Kidney glomerular epithelial cell (primary cell): ENCODE data around the gene CERS6.
"Not testable (repeated sequence)": the region's sequence is repeated elsewhere in the genome, so short reads cannot be mapped to it uniquely, and the experiment has no call there.

Experiments used
- DNase-seq: peaks from one replicate; lab custom pipeline; 2025; lab: John Stamatoyannopoulos, UW

The CERS6 gene

DNA sequence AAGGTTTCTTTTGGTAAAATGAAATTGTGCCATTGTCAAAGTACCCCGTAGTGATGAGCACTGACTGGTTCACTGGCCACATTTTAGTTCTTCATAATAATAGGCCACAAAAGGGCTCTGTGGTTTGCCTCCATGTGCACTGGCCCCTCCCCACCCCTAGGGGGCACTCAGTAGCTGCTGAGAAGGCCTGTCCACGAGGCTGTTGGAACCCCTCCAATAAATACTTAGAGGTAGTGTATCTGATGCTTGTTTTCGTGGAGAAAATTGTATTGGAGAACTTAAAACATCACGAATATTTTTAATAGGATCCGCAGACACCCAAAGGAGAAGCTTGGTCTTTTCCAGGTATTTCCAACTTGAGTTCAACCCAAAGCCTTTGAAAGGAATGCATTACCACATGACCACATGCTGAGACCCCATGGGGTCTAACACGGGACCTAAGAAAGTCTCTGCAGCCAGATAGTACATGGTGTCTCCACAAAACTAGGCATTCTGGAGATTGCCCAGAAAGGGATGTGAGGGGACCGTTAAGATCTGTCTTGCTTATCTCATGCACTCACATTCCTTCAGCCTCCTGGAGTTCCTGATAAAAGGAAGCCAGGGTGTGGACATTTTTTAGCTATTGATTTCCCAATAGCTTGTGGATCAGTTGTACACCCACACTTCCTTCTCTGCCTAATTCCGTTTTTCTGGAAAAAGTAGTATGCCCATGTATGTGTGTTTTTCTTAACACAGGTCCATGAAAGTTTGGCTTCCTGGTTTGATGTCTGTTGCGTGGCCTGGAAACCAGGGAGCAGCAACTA, 317.8 kb downstream of the CERS6 start:
- peak; percentile 51 for DNase-seq

DNA sequence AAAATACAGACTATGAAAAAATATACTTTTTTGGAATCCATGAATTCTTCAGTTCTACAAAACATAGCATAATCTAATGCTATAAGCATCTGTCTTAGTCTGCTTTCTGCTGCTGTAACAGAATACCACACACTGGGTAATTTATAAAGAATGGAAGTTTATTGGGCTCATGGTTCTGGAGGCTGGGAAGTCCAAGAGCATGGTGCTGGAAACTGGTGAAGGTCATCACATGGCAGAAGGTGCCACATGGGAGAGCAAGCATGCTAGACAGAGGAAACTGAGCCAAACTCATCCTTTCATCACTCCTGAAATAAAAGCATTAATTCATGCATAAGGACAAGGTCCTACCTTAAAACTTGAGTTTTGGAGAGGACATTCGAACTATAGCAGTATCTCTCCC, 319.8 kb downstream of the CERS6 start:
- DNase-seq: no peak

DNA sequence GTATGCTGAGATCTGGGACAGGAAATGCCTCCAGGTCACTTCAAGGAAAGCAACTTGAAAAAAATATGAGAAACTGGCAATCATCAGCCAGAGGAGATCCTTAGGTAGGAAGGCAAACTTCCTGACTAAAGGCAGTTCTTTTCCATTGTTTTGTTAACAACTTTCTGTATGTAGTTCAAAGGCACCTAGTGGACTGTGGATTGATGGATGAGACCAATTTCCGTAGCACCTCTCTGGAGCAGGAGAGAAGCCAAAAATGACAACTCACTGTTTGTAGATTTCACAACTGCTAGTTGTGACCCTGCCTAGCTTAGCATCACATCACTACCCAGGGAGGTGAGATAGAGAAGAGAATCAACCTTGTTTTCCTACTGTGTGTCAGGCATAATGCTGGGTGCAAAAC, 324.6 kb downstream of the CERS6 start:
- DNase-seq: peak; percentile 48

DNA sequence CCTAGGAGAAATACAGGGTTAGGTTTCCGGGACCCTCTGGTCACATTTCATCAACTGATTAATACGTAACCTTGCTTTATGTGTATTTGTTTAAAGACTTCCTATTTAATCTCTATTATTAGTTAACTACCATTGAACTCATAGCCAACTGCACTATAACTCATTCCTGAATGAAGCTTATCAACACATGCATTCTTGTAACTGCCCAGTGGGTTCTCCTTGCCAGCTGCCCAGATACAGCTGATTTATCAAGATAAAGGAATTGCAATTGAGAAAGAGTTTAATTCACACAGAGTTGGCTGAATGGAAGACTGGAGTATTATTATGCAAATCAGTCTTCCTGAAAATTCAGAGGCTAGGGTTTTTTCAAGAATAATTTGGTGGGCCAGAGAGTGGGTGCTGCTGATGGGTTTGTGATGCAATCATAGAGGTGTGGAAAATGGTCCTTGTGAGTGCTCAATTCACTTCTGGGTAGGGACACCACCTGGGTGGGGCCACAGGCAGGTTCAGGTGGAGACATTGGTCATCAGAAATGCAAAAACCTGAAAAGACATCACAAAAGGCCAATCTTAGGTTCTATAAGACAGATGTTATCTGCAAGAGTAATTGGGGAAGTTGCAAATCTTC, 325.2 kb downstream of the CERS6 start:
- no peak for DNase-seq

DNA sequence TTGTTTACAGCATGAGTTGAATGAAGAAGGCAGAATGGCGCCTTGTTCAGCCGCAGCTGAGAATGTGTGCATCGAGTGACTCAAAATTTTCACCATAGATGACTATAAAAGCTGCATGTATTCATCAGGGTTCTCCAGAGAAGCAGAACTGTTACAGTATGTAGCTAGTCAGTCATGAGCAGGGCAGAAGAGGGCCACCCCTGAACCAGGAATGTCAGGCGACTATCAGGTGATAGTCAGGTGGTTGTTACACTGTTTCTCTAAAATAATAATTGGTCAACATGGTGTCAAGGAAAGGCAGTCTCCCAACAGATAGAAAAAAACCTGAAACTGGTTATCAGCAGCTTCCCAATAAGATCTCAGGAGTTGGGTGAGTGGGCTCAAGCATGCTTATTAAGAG, 326.2 kb downstream of the CERS6 start:
- no peak for DNase-seq

DNA sequence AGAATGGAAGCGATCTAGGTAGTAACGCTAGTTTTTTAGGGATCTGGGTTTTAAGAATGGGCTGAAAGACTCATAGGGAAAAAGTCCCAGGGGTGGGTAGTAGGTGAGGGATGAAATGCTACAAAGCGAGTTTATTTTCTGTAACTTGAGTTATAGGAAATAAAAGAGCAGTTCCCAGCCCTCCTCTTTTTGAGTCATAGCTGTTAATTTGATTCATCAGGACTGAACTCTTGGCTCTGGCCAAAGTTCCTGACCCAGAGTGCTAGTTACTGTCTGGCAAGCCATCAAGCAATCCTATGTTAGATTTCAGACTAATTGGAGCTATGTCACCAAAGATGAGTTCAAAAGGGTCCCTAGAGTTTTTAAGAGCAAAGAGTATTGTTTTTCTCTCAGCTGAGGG, 328.9 kb downstream of the CERS6 start:
- no peak for DNase-seq

DNA sequence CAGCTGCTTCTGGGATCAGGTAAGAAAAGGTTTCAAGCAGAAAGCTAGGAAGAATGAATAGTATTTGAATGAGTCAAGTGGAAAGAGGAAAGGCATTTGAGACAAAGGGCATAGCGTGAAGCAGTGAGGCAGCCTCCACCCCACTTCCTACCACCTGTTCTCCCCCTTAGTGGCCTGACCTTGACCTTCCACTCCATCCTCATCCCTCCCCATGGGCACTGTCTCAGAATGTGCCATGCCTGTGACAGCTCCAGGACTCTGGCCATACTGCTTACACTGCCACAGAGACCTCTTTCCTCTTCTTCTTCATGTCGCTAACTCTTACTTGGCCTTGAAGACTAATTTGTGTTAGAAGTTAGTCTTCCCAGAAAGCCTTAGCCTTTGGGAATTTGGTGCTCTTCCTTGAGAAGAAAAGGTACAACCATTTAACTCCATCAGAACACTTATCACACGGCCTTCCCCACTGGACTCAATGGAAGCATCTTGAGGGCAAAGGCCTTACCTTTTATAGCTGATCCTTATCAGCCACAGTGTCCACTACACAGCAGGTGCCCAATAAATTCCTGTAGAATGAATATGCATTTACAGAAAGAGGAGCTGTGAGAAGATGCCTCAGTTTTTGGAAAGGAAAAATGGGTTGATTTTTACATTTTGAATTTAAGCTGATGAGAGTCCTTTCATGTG, 331.2 kb downstream of the CERS6 start:
- DNase-seq: no peak

DNA sequence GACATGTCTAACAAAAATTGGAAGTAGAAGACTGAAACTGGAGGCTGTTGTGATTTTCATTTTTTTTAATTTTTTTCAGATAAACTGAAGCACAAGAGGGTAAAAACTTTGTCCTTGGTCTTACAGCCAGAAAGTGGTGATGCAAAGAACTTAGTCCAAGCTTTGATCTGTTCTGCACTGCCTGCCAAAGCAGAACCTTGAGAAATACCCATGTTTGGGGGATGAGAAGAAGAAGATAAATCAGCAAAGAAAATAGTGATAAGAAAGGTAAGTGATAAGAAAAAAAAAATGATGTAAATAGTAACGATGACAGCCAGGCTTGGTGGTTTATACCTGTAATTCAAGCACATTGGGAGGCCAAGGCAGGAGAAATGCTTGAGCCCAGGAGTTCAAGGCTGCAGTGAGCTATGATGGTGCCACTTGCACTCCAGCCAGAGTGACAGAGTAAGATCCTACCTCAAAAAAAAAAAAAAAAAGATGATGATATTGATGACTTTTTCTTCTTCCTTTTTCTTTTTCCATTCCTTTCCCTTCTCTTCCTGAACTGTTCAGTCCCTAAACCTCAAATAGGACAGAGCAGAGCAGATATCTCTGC, 331.8 kb downstream of the CERS6 start:
- DNase-seq: no peak

DNA sequence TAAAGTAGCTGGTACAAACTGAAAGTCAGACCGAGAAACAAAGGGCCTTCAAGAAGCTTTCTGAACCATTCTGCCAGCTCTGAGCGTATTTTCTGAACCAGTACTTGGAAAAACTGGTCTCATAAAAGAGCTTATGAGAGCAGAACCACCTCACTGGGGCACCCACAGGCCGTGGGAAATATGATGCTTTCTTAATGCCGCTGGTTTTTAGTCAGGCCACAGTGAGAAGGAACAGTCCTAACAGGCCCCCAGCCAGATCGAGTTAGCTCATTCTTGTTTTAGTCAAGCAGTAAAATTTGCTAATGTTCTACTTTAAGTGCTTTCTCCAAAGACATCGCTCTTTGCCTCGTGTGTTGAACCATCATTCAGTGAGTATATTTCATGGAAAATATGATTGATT, 333.7 kb downstream of the CERS6 start:
- DNase-seq: no peak

DNA sequence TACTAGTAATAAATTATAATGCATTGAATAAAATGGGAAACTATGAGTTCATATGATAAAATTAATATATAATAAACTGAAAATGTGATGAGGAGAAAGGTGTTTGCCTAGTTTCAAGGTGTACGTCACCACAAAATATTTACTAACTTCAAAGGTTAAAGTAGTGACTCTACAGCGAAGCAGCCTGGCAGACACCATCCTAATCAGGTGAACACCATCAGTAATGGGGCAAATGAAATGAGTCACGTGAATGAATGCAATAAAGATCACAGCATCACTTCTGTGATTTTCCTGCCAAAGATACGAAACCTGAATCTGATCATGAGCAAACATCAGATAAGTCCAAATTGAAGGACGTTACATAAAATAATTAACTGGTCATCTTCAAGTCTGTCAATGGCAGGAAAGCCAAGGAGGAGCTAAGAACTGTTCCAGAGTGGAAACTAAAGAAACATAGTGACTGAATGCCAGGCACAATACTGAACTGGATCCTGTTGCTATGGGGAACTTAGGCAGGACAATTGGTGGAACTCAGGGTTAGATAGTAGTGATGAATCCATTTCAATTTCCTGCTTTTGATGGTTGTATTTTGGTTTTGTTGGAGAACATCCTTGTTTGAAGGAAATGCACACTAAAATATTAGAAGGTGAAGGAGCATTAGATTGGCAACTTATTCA, 334.3 kb downstream of the CERS6 start:
- no peak for DNase-seq

DNA sequence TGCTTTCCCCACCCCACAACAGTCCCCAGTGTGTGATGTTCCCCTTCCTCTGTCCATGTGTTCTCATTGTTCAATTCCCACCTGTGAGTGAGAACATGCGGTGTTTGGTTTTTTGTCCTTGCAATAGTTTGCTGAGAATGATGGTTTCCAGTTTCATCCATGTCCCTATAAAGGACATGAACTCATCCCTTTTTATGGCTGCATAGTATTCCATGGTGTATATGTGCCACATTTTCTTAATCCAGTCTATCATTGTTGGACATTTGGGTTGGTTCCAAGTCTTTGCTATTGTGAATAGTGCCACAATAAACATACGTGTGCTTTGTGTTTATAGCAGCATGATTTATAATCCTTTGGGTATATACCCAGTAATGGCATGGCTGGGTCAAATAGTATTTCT, 335.1 kb downstream of the CERS6 start:
- DNase-seq: not testable (repeated sequence)

DNA sequence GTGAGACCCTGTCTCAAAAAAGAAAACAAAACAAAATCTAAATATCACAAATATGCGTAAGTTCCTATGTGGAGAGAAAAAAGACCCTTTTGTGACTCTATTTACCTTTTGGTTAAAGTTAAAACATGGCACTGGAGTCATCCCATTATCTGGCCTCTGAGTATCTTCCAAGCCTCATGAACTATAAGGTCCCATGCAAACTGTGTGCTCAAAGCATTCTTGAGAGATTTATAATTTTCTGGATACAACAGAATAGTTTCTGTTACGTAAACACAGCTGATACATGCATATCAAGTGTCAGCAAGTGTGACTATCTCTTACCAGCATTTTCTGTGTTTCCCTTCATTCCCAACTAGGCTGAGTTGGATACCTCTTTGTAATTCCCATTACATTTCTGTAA, 337.5 kb downstream of the CERS6 start:
- no peak for DNase-seq

DNA sequence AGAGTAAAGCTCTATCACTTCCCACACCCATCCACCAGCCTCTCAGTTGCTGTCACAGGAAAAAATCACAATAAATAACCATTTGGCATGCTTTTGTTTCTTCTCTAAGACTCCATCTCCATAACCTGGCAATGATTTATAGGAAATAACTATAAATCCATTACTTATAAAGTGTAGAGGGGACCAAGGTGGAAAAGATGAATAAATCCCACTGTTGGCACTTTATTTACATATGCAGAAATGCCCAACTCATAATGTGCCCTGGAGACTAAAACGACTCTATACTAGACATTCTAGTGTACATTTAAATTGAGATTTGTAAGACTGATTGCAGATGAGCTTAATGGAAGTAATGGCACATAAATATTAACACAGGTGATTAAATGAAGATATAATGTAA, 338.9 kb downstream of the CERS6 start:
- no peak for DNase-seq

DNA sequence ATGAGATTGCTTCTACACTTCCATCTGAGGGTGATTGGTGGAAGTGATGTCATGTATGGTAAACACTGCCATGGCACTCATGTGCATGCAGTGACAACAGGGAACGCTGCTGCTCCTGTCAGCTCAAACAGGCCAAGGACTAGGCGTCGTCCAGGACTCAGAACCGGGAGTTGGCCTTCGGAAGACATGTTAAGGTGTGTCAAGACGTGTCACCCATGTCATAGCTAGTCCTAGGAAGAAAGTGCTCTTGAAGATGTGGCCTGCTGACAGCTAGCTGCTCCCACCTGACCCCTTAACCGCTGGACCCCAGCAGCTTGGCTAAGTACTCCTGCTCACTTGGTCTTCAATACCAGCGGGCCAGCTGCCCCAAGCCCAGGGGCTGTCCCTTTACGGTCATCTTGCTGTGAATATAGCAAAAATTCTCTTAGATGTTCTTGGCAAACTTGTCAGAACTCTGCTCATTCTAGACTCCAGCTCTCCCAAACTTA, 340.1 kb downstream of the CERS6 start:
- DNase-seq: no peak

DNA sequence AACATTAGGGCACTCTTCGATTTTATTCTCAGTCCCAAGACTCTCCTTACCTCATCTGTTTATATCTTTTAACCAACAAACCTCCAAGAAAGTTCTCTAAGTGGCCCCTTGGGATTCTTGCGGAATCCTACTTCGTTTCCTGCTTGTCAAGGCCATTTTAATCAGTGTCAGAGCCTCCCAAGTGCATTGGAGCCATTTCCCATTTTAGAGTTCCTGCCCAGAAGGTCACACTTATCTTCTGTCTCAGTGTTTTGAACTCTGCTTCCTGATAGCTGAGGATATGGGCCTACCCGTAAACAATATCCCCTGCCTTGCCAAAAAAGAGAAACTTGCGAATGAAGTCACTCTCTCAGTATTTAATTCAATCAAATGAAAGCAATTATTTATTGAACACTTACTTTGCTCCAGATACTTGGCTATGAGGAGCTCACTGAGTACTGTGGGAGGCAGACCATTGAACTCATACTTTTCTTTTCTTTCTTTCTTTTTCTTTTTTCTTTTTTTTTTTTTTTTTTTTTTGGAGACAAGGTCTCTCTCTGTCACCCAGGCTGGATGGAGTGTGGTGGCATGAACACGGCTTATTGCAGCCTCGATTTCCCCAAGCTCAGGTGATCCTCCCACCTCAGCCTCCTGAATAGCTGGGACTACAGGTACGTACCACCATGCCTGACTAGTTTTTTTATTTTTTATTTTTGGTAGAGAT, 340.7 kb downstream of the CERS6 start:
- no peak for DNase-seq

DNA sequence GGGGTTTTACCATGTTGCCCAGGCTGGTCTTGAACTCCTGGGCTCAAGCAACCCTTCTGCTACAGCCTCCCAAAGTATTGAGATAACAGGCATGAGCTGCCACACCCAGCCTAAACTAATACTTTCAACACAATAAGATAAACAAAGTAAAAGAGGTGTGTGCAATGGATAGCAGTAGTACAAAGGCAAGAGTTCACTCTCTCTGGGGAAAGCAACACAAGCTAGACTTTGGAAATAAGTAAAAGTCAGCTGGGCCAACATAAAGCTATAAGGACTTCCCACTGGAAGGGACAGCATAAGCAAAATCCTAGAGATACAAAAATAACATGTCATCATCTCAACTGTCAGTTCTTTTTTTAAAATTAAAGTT, 341.2 kb downstream of the CERS6 start:
- DNase-seq: no peak

DNA sequence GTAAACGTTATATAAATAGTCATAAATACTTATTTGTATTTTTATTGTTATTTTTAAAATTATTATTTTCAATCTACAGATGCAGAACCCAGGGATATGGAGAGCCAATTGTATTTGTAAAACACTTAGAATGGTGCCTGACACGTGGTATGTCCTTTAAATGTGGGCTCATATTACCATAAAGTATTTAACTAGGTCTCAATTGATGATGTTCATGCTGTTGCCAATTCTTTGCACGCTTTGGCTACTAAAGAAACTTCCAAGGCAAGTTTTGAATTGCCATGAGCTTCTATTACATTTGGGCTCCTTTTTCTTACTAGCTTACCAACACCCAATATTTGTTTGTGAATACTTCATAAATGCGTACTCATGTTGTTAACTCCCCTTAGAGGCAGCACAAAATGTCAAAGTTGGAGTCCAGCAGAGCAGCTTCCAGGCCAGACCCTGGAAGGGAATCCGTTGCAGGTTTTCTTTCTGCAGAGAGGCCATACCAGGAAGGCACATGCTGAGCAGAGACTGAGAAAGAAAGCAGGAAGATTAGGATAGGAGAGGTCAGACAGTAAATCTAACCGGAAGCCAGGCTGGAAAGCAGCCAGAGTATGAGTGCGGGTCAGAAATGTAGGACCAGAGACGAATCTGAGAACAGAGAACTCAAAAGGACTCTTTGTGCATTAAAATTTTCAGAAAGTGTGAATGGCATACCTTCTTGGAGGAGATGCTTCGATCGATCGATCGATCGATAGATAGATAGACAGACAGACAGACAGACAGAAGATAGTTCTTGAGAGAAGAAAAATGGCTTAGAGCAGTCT, 342.2 kb downstream of the CERS6 start:
- no peak for DNase-seq

DNA sequence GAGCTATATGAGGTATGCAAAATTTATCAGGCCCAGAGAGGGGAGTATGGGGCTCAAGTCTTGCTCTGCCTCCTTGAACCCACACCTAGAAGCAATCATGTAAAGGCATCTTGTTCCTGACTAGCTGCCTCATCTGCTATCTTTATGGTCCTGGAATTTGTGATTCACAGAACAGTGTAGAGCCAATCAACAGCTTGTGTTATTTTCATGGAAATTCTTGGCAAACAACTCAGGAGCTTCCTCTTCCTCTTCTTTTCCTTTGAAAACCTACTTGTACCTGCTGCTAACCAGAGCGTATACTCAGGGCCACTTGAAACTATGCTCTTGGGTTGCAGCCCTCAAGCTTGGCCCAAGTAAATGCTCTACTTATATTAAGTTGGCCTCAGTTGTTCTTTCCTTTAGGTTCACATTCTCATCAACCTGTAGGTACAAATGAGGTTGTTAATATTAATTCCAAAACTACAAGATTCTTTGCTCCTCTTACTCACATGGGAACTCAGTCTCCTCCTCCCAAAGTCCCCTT, 342.9 kb downstream of the CERS6 start:
- no peak for DNase-seq

DNA sequence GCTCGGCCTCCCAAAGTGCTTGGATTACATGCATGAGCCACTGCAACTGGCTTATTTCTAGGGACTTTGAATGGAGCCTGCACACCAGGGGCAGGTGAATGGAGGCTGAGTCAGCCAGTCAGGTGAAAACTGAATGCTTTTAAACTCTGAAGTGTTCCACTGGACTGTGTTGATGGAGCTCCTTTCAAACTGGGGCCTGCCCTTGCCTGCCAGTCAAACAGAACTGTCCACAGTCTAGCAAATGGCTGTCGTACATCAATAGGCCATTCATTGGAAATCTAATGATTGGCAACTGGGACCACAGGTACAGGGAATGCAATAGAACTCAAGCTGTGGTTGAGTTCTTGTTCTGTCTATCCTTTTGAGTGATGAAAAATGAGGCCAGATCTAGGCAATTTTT, 345.4 kb downstream of the CERS6 start:
- DNase-seq: no peak
